NCI-H146 treated with DMSO at 0.1 percent for 48 hours (cell line): ENCODE measurements around the gene NABP2.
"Not testable (repeated sequence)": the region's sequence is repeated elsewhere in the genome, so short reads cannot be mapped to it uniquely, and the experiment has no call there.

ENCODE experiments used
- DNase-seq: peaks from one replicate; lab custom pipeline; 2025; ENCODE audit not compliant: unreplicated experiment; lab: John Stamatoyannopoulos, UW

NABP2 gene

GRCh38 chr12:56243731-56244181, 19.6 kb downstream of the NABP2 start:
- no peak for DNase-seq

- no peak for DNase-seq
Observed at GRCh38 chr12:56244494-56244893, 20.4 kb downstream of the NABP2 start.

GRCh38 chr12:56247923-56248322, 23.8 kb downstream of the NABP2 start:
- DNase-seq: no peak

- no peak for DNase-seq
Observed at GRCh38 chr12:56248711-56249110, 24.6 kb downstream of the NABP2 start.

- no peak for DNase-seq
Observed at GRCh38 chr12:56252649-56253048, 28.5 kb downstream of the NABP2 start.

GRCh38 chr12:56253091-56253490, 28.9 kb downstream of the NABP2 start:
- no peak for DNase-seq

- no peak for DNase-seq
Observed at GRCh38 chr12:56255671-56256070, 31.5 kb downstream of the NABP2 start.

- DNase-seq: no peak
Observed at GRCh38 chr12:56256326-56256960, 32.3 kb downstream of the NABP2 start.

- DNase-seq: no peak
Observed at GRCh38 chr12:56257071-56257470, 32.9 kb downstream of the NABP2 start.

GRCh38 chr12:56257491-56258067, 33.4 kb downstream of the NABP2 start:
- peak; percentile 25 for DNase-seq

- DNase-seq: peak; percentile 52
Observed at GRCh38 chr12:56258068-56258819, 34.1 kb downstream of the NABP2 start, which contains the start of gene ANKRD52. Gene ANKRD52 (minus strand): TSS chr12:56258384. CDS start chr12:56258269, 115 bp downstream.

GRCh38 chr12:56258820-56259183, 34.7 kb downstream of the NABP2 start:
- DNase-seq: no peak

GRCh38 chr12:56260380-56260779, 36.2 kb downstream of the NABP2 start:
- DNase-seq: no peak

- DNase-seq: no peak
Observed at GRCh38 chr12:56260921-56261320, 36.8 kb downstream of the NABP2 start.

- DNase-seq: no peak
Observed at GRCh38 chr12:56261503-56262232, 37.5 kb downstream of the NABP2 start.

- not testable (repeated sequence) for DNase-seq
Observed at GRCh38 chr12:56262955-56263354, 38.8 kb downstream of the NABP2 start.

- DNase-seq: not testable (repeated sequence)
Observed at GRCh38 chr12:56266068-56266692, 42.0 kb downstream of the NABP2 start.

GRCh38 chr12:56266693-56267442, 42.7 kb downstream of the NABP2 start, which contains the start of gene COQ10A:
Gene COQ10A (plus strand): TSS chr12:56266942. CDS start chr12:56267119, 177 bp downstream.
- peak; percentile 90 for DNase-seq

GRCh38 chr12:56267443-56268071, 43.4 kb downstream of the NABP2 start:
- DNase-seq: no peak

- DNase-seq: no peak
Observed at GRCh38 chr12:56271031-56271430, 46.9 kb downstream of the NABP2 start.
